H1 (cell line): ENCODE data around the gene PPP1R1C.

Experiments used
- ATF3 ChIP-seq: IDR thresholded peaks from 2 replicates; pipeline ENCODE4 v1.6.1; 2011; ENCODE audit warnings: low read depth, mild to moderate bottlenecking, low read length; ENCODE audit not compliant: insufficient read depth
- BCL11A ChIP-seq, 2 experiments: IDR thresholded peaks; one replicate each; pipeline ENCODE4 v1.6.1; 2011; ENCODE audit warnings: low read depth in 2 of 2, low read length in 2 of 2, mild to moderate bottlenecking in 2 of 2
- CTCF ChIP-seq, 3 experiments: IDR thresholded peaks; 1 replicate in 2 of 3; 2 replicates in 1 of 3; pipeline versions ENCODE4 v1.5.1 to v1.6.1; 2011; ENCODE audit warnings: low read length in 3 of 3, mild to moderate bottlenecking in 3 of 3, inconsistent platforms in 2 of 3, low read depth in 1 of 3, moderate library complexity in 1 of 3; ENCODE audit not compliant: insufficient read depth in 1 of 3; ENCODE audit errors: control extremely low read depth in 1 of 3
- EP300 ChIP-seq, 2 experiments: IDR thresholded peaks; 1 replicate in 1 of 2; 2 replicates in 1 of 2; pipeline ENCODE4 v1.6.1; 2011 to 2012; ENCODE audit warnings: low read depth in 2 of 2, low read length in 2 of 2, mild to moderate bottlenecking in 2 of 2, borderline replicate concordance in 1 of 2, inconsistent platforms in 1 of 2, moderate library complexity in 1 of 2
- EZH2 ChIP-seq: fragments of 200-600 bp; sonication (generic); IDR thresholded peaks from 2 replicates; pipeline ENCODE4 v1.7.1; 2012; ENCODE audit warnings: low read depth, mild to moderate bottlenecking, moderate library complexity, low read length, inconsistent platforms; ENCODE audit not compliant: severe bottlenecking
- GABPA ChIP-seq: IDR thresholded peaks from 2 replicates; pipeline ENCODE4 v1.6.1; 2011; ENCODE audit warnings: mild to moderate bottlenecking, low read length, moderate library complexity, borderline replicate concordance; ENCODE audit not compliant: insufficient read depth
- NRF1 ChIP-seq: IDR thresholded peaks from 2 replicates; pipeline ENCODE4 v1.6.1; 2011; ENCODE audit warnings: mild to moderate bottlenecking, low read depth, low read length, improper control_type of control experiment
- POLR2A ChIP-seq, 2 experiments: IDR thresholded peaks; 1 replicate in 1 of 2; 2 replicates in 1 of 2; pipeline ENCODE4 v1.6.1; 2011; ENCODE audit warnings: low read depth in 2 of 2, low read length in 2 of 2, mild to moderate bottlenecking in 2 of 2; ENCODE audit errors: control extremely low read depth in 1 of 2
- SAP30 ChIP-seq: fragments of 300-600 bp; sonication (generic); IDR thresholded peaks from 2 replicates; pipeline ENCODE4 v1.7.1; 2012; ENCODE audit warnings: low read length, moderate library complexity, mild to moderate bottlenecking, inconsistent platforms; ENCODE audit not compliant: insufficient read depth, insufficient replicate concordance
- TAF1 ChIP-seq: IDR thresholded peaks from 2 replicates; pipeline ENCODE4 v1.6.1; 2011; ENCODE audit warnings: mild to moderate bottlenecking, low read depth, low read length
- TF ChIP-seq, protein P1 (sequence below): IDR thresholded peaks from 2 replicates; pipeline ENCODE4 v1.6.1; 2012; ENCODE audit warnings: low read length, inconsistent platforms

- TF ChIP-seq EZH2 (no peak), POLR2A (IDR thresholded peaks at IDR 0.05; ENCODE audit: control extremely low read depth in 1 of 2, low read depth in 2 of 2, low read length in 2 of 2) (no peak), CTCF (IDR thresholded peaks at IDR 0.05; ENCODE audit: control extremely low read depth in 1 of 3, insufficient read depth in 1 of 3, low read depth in 1 of 3, low read length in 3 of 3) (no peak), TAF1 (no peak), ATF3 (no peak), GABPA (no peak), SAP30 (no peak), BCL11A (IDR thresholded peaks at IDR 0.05; ENCODE audit: low read depth in 2 of 2, low read length in 2 of 2) (no peak), NRF1 (no peak), EP300 (IDR thresholded peaks at IDR 0.05; ENCODE audit: borderline replicate concordance in 1 of 2, low read depth in 2 of 2, low read length in 2 of 2) (no peak)
- TF ChIP-seq, protein P1, sequence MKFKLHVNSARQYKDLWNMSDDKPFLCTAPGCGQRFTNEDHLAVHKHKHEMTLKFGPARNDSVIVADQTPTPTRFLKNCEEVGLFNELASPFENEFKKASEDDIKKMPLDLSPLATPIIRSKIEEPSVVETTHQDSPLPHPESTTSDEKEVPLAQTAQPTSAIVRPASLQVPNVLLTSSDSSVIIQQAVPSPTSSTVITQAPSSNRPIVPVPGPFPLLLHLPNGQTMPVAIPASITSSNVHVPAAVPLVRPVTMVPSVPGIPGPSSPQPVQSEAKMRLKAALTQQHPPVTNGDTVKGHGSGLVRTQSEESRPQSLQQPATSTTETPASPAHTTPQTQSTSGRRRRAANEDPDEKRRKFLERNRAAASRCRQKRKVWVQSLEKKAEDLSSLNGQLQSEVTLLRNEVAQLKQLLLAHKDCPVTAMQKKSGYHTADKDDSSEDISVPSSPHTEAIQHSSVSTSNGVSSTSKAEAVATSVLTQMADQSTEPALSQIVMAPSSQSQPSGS = no peak
Observed at GRCh38 chr2:182061739-182062138, 76.1 kb downstream of the PPP1R1C start.
